ENCODE measurements around the gene CYBA. TPM values are rescaled to one million over a fixed set of nuclear protein-coding genes. Genes with fewer than 3 reads are reported as not detected.

Gene CYBA
- polyA plus RNA-seq, 1 donor (not counting 4 experiments of a cell fraction or from before 2014, with no cell fraction given) = 4.4 TPM

GRCh38 chr16:88662843-88663606 lies 12.2 kb upstream of the CYBA start, which contains the start of gene MVD:
TSS of gene MVD (minus strand) at chr16:88663091. CDS start at chr16:88663080, 11 bp downstream.
- peak within 1 kb of the TSS; percentile 86 for H3K4me2 ChIP-seq (ENCODE audit: control insufficient read depth, extremely low read depth, insufficient read depth, low read depth, low read length)
- peaks cover 11% of the 10 kb centered on the region for H4K20me1 ChIP-seq (ENCODE audit: control insufficient read depth, extremely low read depth, insufficient read depth, low read length)
- peaks cover 4 to 10% of the 10 kb centered on the region in 2 experiments for H3K36me3 ChIP-seq (ENCODE audit: control insufficient read depth in 2 of 2, extremely low read depth in 1 of 2, insufficient read depth in 2 of 2, low read length in 2 of 2)
- no peak for TF ChIP-seq CTCF (optimal IDR thresholded peaks at IDR 0.05 in 1 of 3, IDR thresholded peaks at IDR 0.05 in 1 of 3, conservative IDR thresholded peaks at IDR 0.05 in 1 of 3; ENCODE audit: extremely low read depth in 1 of 3, insufficient read depth in 2 of 3, low read length in 3 of 3)
- TF ChIP-seq EZH2 (IDR thresholded peaks at IDR 0.05; ENCODE audit: low read length) = no peak
- H3K4me1 ChIP-seq (ENCODE audit: control insufficient read depth, extremely low read depth, insufficient read depth, low read length) = peaks cover 19% of the 10 kb centered on the region
- no peaks in the 10 kb centered on the region for H3K27me3 ChIP-seq (ENCODE audit: control insufficient read depth, extremely low read depth, insufficient read depth, low read length)
- no peaks in the 10 kb centered on the region for H3K9me1 ChIP-seq (ENCODE audit: control insufficient read depth, extremely low read depth, insufficient read depth, low read length)
- peak within 1 kb of the TSS; percentile 82 for H3K27ac ChIP-seq (ENCODE audit: control insufficient read depth, insufficient read depth, low read length)
- dilution Hi-C loops (cut with MboI; ENCODE audit: extremely low pct_ligation_motif_present, low sequenced_read_pairs) = loop anchor here (25.0 kb wide), 1 partner anchor 99 kb away; no protein-coding TSS in a partner anchor
- H2AFZ ChIP-seq (ENCODE audit: control insufficient read depth, low read length) = peak within 1 kb of the TSS; percentile 63
- peaks cover 55% of the 10 kb centered on the region for H3K79me2 ChIP-seq (ENCODE audit: control insufficient read depth, insufficient read depth, low read length)
- peak within 1 kb of the TSS; percentile 84 for H3K9ac ChIP-seq (ENCODE audit: control insufficient read depth, extremely low read depth, insufficient read depth, low read length)
- H3K9me3 ChIP-seq (ENCODE audit: control insufficient read depth, low read depth, low read length) = no peaks in the 10 kb centered on the region
- FAIRE-seq (peak; percentile 53), DNase-seq (ENCODE audit: low read depth, low spot score) (peak; percentile 86)
- H3K4me3 ChIP-seq (ENCODE audit: control insufficient read depth in 2 of 3, extremely low read depth in 1 of 3, insufficient read depth in 2 of 3, low read depth in 1 of 3, low read length in 3 of 3) = peak within 1 kb of the TSS; percentile 76 to 96 (median 84)

GRCh38 chr16:88662222-88662842 lies 11.5 kb upstream of the CYBA start:
- Histone ChIP-seq H3K79me2 (ENCODE audit: control insufficient read depth, insufficient read depth, low read length) (peaks cover 62% of the 10 kb centered on the region), H3K4me1 (ENCODE audit: control insufficient read depth, extremely low read depth, insufficient read depth, low read length) (peaks cover 19% of the 10 kb centered on the region), H2AFZ (ENCODE audit: control insufficient read depth, low read length) (peak overlapping the region; percentile 63), H4K20me1 (ENCODE audit: control insufficient read depth, extremely low read depth, insufficient read depth, low read length) (peaks cover 15% of the 10 kb centered on the region), H3K36me3 (ENCODE audit: control insufficient read depth in 2 of 2, extremely low read depth in 1 of 2, insufficient read depth in 2 of 2, low read length in 2 of 2) (peaks cover 6 to 16% of the 10 kb centered on the region in 2 experiments), H3K9me1 (ENCODE audit: control insufficient read depth, extremely low read depth, insufficient read depth, low read length) (no peaks in the 10 kb centered on the region), H3K4me2 (ENCODE audit: control insufficient read depth, extremely low read depth, insufficient read depth, low read depth, low read length) (peak overlapping the region; percentile 81), H3K9me3 (ENCODE audit: control insufficient read depth, low read depth, low read length) (no peaks in the 10 kb centered on the region), H3K27me3 (ENCODE audit: control insufficient read depth, extremely low read depth, insufficient read depth, low read length) (no peaks in the 10 kb centered on the region), H3K27ac (ENCODE audit: control insufficient read depth, insufficient read depth, low read length) (peak overlapping the region; percentile 82), H3K4me3 (ENCODE audit: control insufficient read depth in 2 of 3, extremely low read depth in 1 of 3, insufficient read depth in 2 of 3, low read depth in 1 of 3, low read length in 3 of 3) (peak overlapping the region; percentile 76 to 96 (median 84)), H3K9ac (ENCODE audit: control insufficient read depth, extremely low read depth, insufficient read depth, low read length) (peak overlapping the region; percentile 84)
- DNase-seq (ENCODE audit: low read depth, low spot score) = no peak
- FAIRE-seq = no peak
- TF ChIP-seq EZH2 (IDR thresholded peaks at IDR 0.05; ENCODE audit: low read length) = no peak
- no peak for TF ChIP-seq CTCF (optimal IDR thresholded peaks at IDR 0.05 in 1 of 3, IDR thresholded peaks at IDR 0.05 in 1 of 3, conservative IDR thresholded peaks at IDR 0.05 in 1 of 3; ENCODE audit: extremely low read depth in 1 of 3, insufficient read depth in 2 of 3, low read length in 3 of 3)
- dilution Hi-C loops (cut with MboI; ENCODE audit: extremely low pct_ligation_motif_present, low sequenced_read_pairs) = loop anchor here (25.0 kb wide), 1 partner anchor 100 kb away; no protein-coding TSS in a partner anchor
